ENCODE results near the gene FAM131C.
A peak's percentile ranks its signal among the peaks of the same experiment; 100 is the strongest.
"Not testable (repeated sequence)": the region's sequence is repeated elsewhere in the genome, so short reads cannot be mapped to it uniquely, and the experiment has no call there.

Gene FAM131C, protein sequence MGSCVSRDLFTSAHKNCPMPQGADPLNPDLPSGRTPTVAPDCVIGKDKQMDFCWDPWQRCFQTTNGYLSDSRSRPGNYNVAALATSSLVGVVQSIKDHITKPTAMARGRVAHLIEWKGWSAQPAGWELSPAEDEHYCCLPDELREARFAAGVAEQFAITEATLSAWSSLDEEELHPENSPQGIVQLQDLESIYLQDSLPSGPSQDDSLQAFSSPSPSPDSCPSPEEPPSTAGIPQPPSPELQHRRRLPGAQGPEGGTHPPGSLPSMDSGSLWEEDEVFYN

DNA sequence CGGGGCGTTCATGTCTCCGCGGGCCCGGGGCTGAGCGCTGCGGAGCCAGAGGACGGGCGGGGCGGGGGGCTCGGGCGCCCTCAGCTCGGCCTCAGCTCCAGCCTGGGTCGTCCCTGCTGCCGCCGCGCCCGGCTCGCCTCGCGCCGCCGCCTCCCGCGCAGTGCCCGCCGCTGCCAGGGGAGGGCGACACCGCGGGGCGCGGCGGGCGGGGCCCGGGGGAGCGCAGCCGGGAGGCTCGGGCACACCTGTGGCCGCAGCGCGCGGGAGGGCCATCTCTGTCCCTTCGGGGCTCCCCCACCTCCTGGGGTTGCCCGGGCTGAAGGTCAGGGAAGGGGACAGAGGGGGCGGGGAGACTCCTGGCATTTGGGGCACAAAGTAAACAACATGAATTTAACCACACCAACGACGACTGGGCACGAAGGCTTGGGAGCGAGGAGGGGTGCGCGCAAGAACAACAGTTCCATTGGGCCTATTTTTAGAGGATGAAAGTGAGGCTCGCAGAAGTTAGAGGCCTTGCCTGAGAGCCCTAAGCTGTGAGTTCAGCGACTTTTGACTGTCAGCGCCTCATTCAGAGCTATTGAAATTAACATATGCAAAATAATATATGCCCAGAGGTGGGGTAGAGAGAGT is at the start of gene FAM131C:
Gene FAM131C, minus strand, starts transcription at position 162 of the 630 bp plus-strand sequence. CDS start 209 bp downstream, outside the sequence.
- DNase-seq, result no peak

DNA sequence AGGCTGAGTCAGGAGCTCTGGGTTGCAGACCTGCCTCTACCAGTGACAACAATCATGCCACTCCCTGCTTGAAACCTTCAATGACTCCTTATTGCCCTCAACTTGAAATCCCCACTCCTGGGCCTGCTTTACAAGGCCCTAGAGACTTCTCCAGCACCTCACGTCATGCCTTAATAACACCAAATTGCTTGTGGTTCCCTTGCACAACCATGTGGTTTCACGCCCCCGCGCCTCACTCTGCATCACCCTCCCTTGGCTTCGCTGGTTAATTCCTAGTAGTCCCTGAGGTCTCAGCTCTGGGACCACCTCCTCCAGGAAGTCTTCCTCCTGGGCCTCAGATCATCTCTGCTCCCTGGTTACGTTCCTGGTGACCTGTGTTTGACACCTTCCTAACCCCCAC is 49.5 kb upstream of the FAM131C start:
- DNase-seq, result no peak

DNA sequence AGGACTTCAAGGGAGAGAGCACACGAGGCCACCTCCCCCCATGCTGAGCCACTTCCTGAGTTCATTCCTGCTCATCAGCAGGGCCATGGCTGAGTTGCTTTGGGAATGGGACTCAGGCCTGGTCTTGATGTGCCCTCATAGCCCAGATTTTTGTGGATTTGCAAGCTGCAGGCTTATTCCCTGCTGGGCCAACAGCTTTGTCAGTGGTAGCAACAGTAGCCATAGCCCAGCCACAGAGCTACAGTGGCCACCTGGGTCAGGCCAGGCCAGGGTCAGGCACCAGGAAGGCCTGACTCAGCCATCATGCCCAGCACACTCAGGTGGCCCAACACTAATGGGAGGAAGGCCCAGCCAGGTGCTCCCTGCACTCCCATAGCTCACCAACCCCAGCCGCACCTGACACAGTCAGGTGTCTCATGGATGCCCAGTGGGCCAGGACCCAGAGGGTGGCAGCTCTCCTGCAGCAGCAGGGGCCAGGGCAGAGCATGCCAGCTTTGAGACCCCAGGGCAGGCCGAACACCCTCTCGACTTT is 49.0 kb upstream of the FAM131C start:
- DNase-seq, result no peak

DNA sequence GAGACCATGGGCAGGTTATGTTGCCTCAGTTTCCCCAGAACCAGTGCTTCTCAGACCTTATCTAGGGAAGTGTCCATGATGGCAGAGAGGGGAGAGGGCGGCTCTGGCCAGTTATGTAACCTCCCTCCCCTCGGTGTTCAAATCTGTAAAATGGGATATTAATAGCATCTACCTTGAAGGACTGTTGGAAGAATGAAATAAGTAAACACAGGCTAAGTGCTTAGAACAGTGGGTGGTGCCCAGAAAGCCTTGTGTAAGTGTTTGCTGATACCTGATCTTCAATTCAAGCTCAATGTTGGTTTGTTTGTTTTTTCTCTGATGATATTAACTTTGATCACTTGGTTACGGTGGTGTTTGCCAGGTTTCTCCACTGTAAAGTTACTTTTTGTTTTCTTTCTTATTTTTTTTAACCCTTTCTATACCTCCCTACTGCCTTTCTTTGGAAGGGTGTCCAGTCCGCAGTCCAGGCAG is 47.5 kb upstream of the FAM131C start:
- DNase-seq, result peak; percentile 39

DNA sequence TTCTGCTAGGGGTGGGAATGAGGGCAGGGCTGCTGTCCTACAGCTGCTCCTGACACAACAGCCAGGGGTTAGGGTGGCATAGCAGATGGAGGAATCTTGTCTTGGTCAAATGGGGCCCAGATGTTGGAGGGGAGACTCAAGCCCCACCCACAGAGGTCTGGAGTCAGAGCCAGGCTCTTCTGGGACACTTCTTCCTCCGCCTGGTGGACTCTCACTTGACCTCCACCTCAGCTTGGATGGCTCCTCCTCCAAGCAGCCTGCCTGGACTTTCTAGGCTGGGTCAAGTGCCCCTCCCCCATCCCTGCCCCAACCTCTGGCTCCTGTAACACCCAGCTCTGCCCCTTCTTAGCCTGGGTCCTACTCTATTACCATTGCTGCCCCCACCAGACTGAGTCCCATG is 47.0 kb upstream of the FAM131C start:
- no peak for DNase-seq

DNA sequence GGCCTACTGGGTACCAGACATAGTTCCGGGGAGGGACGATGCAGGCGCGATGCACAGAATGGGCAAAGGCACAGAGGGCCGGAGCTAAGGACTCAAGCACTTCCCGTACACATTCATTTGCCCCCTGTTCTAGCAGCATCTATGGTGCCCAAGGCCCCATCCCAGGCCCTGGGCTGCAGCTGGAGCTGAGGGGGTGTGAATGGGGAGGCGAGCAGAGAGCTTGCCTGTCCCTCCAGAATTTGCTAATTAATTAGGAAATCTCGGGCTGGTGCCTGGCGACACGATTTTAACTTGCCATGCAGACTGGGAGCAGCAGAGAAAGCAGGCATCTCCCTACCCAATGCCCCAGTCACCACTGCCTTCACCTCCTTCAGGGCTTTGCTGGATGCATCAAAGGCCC is 46.5 kb upstream of the FAM131C start:
- DNase-seq, result no peak

DNA sequence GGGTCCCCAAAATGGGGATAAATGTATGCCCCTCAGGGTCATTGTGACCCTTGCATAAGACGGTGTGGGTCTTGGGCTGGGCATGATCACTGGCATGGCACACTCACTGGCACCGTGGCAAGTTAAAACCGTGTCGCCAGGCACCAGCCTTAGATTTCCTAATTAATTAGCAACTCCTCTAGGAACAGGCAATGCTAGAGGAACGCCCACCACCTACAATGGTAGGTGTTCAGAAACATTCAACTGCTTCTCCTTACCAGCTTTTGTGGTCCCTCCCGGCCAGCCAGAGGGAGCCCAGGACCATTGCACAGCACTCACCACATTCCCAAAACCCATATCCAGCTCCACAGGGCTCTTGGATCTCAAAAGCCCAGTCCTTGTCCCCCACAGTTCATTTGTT is 46.1 kb upstream of the FAM131C start:
- DNase-seq, result no peak

DNA sequence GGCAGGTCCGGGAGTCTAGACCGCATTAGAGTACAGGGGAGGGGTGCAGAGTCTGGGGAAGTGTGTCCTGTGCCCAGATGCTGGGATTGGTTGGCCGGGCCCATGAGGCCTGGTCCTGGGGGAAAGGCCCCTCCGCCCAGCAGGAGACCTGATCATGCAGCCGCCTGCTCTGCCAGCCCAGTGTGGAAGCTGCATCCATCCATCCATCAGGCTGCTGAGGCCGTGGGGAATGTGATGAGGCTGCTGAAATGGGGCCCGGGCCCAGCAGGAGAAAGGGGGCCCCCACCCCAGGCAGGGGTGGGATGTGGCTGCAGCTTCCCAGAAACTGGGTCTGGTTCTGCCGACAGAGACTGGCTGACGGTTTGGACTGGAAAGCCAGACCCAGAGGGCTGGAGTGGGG is 45.3 kb upstream of the FAM131C start:
- no peak for DNase-seq

DNA sequence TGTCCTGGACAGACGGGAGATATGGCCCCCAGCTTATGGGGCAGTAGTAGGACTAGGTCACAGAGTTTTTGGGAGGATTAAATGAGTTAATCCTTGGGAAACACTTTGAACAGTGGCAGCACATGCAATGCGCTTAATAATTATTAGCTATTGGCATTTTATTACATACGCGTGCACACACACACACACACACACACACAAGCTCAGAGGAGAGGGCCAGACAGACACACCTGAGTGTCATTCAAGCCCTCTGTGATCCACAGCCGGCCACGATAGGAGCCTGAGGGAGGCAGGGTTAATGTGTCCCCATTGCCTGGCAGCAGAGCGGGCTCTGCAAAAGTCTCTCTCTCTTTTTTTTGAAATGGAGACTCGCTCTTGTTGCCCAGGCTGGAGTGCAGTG is 44.5 kb upstream of the FAM131C start:
- no peak for DNase-seq

DNA sequence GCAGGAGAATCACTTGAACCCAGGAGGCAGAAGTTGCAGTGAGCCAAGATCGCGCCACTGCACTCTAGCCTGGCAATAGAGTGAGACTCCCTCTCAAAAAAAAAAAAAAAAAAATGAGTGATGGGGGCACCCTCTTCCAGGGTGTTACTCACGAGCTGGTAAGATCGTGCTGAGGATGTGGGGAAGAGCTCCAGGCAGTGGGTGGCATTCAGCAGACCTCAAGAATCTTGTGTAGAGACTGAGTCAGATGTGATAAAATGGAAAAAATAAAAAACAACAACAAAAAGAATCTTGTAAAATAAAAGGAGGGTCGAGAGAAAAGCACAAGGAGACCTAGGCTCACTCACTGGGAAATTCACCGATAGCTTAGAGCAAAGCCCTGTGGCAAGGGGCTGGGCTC is 43.9 kb upstream of the FAM131C start:
- no peak for DNase-seq

DNA sequence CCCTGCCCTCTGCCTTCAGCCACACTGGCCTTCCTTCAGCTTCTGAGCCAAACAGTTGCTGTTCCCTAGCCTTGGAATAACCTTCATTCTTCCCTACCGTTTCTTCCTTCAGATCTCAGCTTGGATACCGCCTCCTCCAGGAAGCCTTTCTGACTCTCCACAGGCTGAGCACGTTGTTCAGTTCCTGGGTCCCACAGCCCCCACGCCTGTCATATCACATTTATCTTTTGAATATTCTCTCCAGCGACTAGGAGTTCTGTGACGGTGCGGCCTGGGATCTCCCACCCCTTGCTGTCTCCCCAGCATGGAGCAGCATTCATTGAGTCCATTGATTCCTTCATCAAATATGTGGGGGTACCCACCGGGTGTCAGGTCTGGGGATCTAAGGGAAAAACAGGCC is 43.2 kb upstream of the FAM131C start:
- DNase-seq, result no peak

DNA sequence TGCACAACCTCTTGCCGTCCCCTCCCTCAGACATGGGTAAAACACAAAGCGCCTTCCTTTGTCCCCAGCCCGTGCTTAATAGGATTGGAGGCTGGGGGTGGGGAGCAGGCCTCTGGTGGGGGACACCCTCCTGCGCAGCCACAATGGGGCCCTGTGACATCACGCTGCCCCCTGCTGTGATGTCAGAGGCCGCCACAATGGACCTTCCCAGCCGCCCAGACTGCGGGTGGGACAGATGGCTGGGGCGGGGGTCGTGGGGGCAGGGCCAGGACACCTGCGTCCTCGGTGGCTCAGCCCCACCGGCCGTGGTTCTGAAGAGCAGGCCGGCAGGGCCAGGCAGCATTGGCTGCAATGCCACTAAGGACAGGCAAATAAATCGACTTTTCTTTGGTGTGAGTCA is 42.6 kb upstream of the FAM131C start:
- no peak for DNase-seq

DNA sequence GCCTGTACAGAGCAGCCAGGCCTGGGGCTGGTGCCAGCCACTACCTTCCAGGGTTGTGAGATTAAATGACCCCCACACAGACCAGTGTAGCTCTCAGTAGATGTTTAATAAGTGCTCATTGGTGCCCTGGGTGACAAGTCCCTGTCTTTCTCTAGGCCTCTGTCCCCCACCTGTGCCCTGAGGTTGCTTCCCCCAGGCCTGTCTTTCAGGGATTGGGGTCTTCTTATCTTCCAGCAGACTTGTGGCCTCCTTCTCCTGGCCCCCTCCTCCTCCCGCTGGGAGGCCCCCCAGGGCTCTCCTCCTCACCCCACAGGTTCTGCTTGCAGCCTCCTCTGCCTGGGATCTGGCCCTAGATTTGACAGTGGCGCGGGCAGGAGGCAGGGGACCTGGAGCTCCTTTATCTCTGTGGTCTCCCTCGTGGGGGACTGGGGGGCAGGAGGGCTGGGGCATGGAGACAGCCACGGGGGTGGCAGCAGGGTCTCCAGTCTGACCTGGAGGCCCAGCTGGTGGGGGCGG is 42.1 kb upstream of the FAM131C start:
- DNase-seq, result no peak

DNA sequence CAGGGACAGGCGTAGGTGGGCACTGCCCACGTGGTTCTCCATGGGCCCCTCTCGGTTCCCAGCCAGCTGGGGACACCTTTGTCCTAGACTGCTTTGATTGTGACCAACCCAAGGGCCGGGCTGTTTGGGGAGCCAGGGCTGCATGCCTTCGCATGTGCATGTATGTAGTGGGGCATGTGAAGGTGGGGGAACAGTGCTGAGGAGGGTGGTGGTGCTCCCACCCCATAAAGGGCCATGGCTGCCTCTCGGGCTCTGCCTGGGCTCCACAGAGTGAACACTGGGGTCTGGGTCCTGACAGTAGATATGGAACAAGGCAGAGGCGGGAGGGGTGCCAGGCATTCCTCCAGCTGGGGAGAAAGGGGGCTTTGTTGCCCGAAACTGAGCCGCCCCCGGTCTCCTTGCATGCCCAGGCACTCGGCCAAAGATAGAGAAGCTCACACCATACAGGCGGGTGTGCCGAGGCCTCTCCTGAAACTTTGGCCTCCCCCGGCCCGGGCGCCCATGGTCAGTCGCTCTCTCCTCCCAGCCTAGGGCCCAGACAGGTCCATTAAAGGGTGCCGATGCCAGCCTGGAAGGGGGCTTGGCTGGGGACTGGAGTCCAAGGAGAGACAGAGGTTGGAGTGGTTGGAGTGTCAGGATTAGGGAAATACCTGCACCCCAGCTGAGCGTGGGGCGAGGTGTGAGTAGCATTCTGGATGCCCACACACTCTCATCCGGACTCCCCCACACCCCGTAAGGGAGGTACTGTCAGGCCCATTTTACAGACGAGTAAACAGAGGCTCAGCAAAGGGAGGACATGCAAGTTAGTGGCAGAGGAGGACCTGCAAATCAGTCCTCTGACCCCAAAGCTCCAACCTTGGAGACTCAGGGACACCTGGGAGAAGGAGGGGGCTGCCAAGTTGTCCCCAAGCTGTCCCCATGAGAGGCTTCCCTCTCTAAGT is 41.3 kb upstream of the FAM131C start:
- no peak for DNase-seq

DNA sequence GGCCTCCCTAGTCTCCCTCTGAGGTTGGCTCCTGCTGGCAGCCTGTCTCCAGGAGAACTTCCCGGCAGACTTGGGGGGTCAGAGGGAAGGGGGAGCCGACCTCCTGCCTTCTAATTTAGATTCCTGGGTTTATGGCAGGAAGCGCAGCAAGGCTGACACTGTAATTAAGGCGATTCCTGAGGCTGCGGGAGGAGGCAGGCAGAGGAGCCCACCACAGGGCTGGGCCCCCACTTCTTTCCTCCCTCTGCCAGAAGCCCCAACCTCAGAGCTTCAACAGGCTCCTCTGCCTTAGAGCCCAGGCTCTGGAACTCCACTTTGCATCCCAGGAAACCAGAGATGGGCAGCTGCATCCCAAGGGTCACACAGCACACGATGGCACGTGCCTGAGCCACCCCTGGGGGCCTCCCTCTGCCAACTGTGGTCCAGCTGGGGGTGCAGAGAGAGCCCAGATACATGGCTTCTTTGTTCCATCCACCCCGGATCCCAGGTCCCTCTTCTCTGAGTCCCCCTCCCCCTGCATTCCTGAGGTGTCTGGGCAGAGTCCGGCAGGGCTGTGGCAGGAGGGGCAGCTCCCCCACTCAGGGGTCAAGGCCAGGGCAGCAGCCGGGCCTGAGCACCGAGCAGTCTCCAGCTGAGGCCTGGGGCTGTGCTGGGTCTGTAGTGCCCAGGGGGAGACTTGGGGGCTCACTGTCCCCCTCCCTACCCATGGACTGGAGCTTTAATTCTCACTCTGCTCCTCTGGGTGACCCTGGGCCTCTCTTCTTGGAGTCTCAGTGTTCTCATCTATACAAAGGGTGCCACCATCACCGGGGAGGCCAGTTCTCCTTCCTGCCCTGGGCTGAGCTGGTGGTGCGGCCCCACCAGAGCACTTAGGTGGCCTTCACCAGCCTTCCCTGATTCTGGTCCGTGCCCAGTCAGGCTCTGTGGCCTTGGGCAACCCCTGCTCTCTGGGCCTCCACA is 39.4 kb upstream of the FAM131C start:
- no peak for DNase-seq

DNA sequence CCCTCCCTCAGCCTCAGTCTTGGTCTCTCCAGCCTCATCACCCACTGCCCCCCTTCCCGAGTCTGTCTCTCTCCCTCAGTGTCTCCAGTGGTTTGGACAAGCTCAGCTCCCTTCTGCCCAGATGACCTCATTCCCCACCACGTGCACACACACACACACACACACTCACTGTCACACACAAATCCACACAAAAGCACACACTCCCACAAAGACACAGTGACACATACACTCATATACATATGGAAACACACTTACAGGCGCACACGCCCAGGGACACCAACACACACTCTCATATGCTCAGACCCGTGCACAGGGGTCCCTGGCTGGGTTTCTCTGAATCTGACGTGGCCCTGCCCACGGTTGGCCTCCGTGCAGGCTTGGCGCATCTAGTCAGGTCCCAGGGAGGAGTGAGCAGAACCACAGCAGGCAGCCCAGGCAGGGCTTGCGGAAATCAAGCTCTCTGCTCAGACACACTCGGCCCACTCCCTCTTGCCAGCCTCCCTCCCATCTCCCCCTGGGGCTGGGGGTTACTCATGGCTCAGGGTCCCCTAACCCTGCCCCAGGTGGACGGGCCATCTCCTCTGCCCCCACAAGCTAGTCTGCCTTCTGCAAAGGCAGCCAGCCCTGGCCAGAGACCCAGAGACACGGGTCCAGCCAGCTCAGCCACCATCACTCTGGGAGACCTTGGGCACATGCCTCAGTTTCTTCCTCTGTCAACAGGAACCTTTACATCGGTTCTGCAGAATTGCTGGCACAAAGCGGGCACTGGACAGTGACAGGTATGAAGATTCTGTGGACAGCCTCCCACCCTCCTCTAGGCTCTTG is 38.5 kb upstream of the FAM131C start:
- DNase-seq, result no peak

DNA sequence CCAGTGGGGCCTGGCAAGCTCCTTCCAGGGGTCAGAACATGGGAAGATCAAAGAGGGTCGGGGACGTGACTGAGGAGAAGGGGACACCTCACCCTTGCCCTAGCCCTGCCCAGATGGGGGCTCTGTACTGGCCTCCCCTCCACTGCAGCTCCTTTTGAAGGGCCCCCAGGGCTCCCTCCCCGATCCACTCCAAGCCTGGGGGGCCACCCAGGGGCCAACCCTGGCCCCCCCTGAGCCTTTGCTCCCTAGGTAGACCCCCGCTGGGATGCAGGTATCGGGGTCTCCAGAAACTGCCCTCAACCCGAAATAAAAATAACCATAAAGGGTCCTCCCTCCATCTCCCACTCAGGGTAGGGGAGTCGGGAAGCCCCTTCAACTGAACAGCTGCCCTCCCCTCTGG is 37.4 kb upstream of the FAM131C start:
- DNase-seq, result no peak

DNA sequence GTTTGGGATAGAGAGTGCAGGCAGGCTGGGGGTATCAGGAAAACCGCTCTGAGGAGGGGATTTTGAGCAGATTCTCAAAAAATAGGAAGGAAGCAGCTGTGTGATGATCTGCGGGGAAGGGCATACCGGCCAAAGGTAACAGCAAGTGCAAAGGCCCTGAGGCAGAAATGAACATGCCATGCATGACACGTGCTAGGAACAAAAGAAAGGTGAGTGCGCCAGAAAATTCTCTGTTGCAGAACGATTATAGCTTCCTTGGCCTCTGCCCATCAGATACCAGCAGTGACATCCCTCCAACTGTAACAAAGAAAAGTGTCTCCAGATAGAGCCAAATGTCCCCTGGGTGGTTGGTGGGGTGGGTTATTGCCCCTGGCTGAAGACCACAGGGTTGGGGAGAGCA is 37.0 kb upstream of the FAM131C start:
- no peak for DNase-seq

DNA sequence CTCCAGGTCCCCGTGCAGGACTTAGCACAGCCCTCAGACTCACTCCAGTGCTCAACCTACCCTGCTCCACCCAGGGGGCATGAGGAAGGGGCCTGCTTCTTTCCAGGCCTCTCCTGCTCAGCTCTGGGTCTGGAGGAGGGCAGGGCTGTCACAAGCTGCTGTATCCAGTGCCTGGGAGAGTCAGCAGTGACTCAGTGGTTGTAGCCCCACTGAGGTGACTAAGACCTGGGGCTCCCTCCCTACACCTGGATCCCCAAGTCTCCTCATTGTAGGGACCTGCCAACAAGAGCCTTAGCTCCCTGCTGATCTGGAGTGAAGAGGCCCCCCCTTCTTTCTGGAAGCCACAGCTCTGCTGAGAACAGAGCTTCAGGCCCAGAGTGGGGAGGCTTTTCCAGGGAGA is 36.1 kb upstream of the FAM131C start:
- DNase-seq, result no peak

DNA sequence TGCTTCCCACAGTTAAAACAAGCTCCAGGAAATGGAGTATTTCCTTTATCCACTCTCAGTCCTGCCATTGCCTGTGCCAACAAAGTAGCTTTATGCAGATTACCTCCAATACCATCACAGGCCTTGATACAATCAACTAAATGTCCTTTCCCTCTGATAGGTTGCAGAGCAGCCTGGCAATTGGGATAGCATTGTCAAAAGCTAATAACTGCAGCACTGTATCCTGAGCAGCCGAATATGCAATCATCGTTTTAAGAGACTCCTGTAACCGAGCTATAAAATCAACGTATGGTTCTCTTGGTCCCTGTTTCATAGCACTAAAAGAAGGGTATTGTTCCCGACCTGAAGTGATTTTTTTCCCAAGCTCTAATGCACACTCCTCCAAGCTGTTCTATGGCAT is 33.6 kb upstream of the FAM131C start:
- DNase-seq, result not testable (repeated sequence)

DNA sequence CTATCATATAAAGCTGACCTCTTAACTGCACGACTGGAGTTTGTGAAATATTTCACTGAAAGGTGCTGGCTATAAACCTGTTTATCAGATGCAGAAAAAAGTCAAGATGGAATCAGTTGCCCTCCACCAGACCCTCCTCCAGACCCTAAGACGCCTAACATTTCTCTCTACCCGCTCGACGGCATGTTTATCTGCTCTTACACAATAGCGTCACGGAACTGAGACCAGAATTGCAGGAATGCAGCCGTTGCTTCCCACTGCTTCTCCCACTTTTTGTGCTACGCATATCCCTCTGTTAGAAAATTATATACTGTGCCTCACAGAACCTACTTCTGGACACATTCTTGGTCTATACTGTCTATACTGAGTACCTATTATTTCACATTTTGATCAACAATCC is 28.2 kb upstream of the FAM131C start:
- no peak for DNase-seq
